ENCODE measurements around the gene FSHR. TPM values are rescaled to one million over a fixed set of nuclear protein-coding genes. Genes with fewer than 3 reads are reported as not detected.

FSHR gene
- total and polyA plus RNA-seq, 7 donors = not detected

- 15 to 20% (median 20%) methylated on average over 2 of the region's 2 CpGs for WGBS, 3 donors
- H3K4me3 ChIP-seq = no peak overlapping the region
- intact Hi-C loops (cut with DNase I) = no loop called here
- DNase-seq (no peak), ATAC-seq (no peak)
- no peaks in the 10 kb centered on the region for H3K36me3 ChIP-seq (ENCODE audit: insufficient read depth in 1 of 2, low read depth in 1 of 2)
- TF ChIP-seq CTCF (IDR thresholded peaks at IDR 0.05) = no peak
- H3K27ac ChIP-seq = no peak overlapping the region
- no peaks in the 10 kb centered on the region for H3K27me3 ChIP-seq (ENCODE audit: insufficient read depth in 3 of 3, low read length in 2 of 3)
- H3K4me1 ChIP-seq = no peaks in the 10 kb centered on the region
- peaks cover 7% of the 10 kb centered on the region for H3K9me3 ChIP-seq
These were observed 1.1 kb downstream of the FSHR start for GRCh38 chr2:49153252-49153651.

- DNase-seq (no peak), ATAC-seq (no peak)
- Histone ChIP-seq H3K27me3 (ENCODE audit: insufficient read depth in 3 of 3, low read length in 2 of 3) (no peaks in the 10 kb centered on the region), H3K27ac (no peak overlapping the region), H3K4me3 (no peak overlapping the region), H3K4me1 (no peaks in the 10 kb centered on the region), H3K9me3 (peaks cover 7% of the 10 kb centered on the region), H3K36me3 (ENCODE audit: insufficient read depth in 1 of 2, low read depth in 1 of 2) (no peaks in the 10 kb centered on the region)
- intact Hi-C loops (cut with DNase I) = no loop called here
- no peak for TF ChIP-seq CTCF (IDR thresholded peaks at IDR 0.05)
These were observed 1.5 kb downstream of the FSHR start for GRCh38 chr2:49152824-49153223.

GRCh38 chr2:49146401-49146800 lies 7.9 kb downstream of the FSHR start:
- DNase-seq (no peak), ATAC-seq (no peak)
- Histone ChIP-seq H3K27ac (no peak overlapping the region), H3K4me3 (no peak overlapping the region), H3K4me1 (no peaks in the 10 kb centered on the region), H3K27me3 (ENCODE audit: insufficient read depth in 3 of 3, low read length in 2 of 3) (no peaks in the 10 kb centered on the region), H3K9me3 (no peaks in the 10 kb centered on the region), H3K36me3 (ENCODE audit: insufficient read depth in 1 of 2, low read depth in 1 of 2) (no peaks in the 10 kb centered on the region)
- intact Hi-C loops (cut with DNase I) = no loop called here
- WGBS, 3 donors = 24 to 31% (median 27%) methylated on average over 3 of the region's 3 CpGs
- TF ChIP-seq CTCF (IDR thresholded peaks at IDR 0.05) = no peak

- ATAC-seq (no peak), DNase-seq (no peak)
- Histone ChIP-seq H3K9me3 (peaks cover 9% of the 10 kb centered on the region), H3K4me1 (no peaks in the 10 kb centered on the region), H3K27me3 (ENCODE audit: insufficient read depth in 3 of 3, low read length in 2 of 3) (no peaks in the 10 kb centered on the region), H3K4me3 (no peak overlapping the region), H3K27ac (no peak overlapping the region), H3K36me3 (ENCODE audit: insufficient read depth in 1 of 2, low read depth in 1 of 2) (no peaks in the 10 kb centered on the region)
- WGBS, 3 donors = 54 to 65% (median 62%) methylated on average over 1 of the region's 1 CpG
- TF ChIP-seq CTCF (IDR thresholded peaks at IDR 0.05) = no peak
- intact Hi-C loops (cut with DNase I) = no loop called here
These were observed 22.5 kb downstream of the FSHR start for GRCh38 chr2:49131801-49132200.

- intact Hi-C loops (cut with DNase I) = no loop called here
- TF ChIP-seq CTCF (IDR thresholded peaks at IDR 0.05) = no peak
- Histone ChIP-seq H3K36me3 (ENCODE audit: insufficient read depth in 1 of 2, low read depth in 1 of 2) (no peaks in the 10 kb centered on the region), H3K4me3 (no peak overlapping the region), H3K27ac (no peak overlapping the region), H3K9me3 (peaks cover 6% of the 10 kb centered on the region), H3K27me3 (ENCODE audit: insufficient read depth in 3 of 3, low read length in 2 of 3) (no peaks in the 10 kb centered on the region), H3K4me1 (no peaks in the 10 kb centered on the region)
- DNase-seq (no peak), ATAC-seq (no peak)
- WGBS, 3 donors = 36 to 53% (median 47%) methylated on average over 1 of the region's 1 CpG
These were observed 25.3 kb downstream of the FSHR start for GRCh38 chr2:49129034-49129433.
